ENCODE results near the gene RCBTB1.

RCBTB1 gene

DNA sequence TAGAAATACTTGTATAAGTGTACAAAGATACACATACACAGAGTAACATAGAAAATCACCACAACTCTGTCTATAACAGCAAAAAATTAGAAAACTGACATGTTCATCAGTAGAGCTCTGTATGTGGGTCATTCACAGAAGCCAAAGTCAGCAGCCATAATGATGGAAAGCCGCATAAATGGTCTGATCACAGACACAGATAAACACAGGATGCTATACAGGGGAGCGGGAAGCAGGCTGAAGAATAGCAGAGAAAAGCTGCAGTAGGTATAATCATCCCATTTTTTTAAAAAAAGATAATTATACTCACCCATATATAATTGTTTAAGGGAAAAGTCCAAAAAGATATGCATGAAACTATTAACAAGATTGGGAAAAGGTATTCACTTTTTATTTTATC lies 31.5 kb downstream of the RCBTB1 start:
- no peak for DNase-seq

DNA sequence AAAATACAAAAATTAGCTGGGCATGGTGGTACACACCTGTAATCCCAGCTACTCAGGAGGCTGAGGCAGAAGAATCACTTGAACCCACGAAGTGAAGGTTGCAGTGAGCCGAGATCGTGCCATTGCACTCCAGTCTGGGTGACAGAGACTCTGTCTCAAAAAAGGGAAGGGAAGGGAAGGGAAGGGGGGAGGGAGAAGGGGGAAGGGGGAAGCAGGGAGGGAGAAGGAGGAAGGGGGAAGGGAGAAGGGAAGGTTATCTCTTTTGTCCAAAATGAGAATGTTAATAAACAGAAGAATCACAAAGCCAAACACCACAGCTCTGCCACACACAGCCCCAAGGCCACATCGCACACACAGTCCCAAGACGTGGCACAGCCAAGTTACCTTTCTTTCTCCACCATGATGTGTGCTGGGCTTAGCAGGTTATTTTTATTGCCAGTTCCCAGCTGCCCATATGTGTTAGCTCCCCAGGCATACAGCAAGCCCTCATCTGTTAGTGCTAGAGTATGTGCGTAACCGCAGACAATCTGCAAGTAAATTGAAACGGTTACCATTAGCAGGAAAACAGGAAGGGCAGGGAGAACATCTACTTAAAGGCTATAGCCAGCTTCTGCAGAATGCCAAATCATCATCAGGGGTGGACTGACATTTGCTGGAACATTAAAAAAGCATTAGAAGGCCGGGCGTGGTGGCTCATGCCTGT lies 34.3 kb downstream of the RCBTB1 start:
- DNase-seq = no peak

DNA sequence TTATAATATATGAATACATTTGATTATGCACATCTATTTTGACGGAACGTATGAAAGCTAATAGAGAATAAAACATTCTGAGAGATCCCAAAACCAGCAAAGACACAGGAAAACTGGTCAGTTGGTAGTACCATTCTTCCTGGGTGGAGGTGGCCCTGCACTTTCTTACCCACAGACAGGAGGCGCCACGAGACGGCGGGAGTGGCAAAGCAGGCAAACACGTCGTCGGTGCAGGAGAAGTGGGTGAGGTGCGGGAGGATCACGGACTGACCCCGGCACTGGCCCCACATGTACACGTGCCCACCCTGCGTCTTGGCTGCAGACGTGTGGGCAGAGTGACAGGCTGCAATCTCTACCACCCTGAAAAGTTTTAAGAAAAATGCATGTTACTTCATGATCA lies 36.1 kb downstream of the RCBTB1 start:
- DNase-seq = no peak

DNA sequence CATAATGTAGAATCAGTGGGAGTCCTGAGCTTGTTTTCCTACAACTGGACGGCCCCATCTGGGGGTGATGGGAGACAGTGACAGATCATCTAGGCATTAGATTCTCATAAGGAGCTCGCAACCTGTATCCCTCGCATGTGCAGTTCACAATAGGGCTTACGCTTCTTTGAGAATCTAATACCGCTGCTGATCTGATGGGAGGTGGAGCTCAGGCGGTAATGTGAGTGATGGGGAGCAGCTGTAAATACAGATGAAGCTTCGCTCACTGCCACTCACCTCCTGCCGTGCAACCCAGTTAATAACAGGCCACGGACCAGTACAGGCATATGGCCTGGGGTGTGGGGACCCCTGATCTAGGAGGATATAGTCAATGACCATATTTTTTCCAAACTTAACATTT lies 38.8 kb downstream of the RCBTB1 start:
- DNase-seq = no peak

DNA sequence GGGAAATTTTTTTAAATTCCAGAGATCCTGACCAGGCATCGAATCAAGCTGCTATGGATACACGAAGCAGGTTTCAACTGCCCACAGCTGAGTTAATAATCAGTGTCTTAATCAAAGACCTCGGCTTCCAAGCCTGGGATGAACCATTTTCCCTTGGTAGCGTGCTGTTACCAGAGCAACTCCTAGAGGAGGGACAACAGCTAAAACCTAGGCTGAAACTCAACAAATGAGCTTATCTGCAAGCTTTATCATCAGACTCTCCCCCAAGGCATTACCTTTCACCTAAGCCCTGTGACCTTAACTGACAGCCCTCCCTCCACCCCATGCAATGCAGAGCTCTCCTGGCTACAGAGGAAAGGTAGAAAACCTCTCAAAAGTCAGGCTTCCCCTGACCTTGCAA lies 39.7 kb downstream of the RCBTB1 start:
- DNase-seq = no peak

DNA sequence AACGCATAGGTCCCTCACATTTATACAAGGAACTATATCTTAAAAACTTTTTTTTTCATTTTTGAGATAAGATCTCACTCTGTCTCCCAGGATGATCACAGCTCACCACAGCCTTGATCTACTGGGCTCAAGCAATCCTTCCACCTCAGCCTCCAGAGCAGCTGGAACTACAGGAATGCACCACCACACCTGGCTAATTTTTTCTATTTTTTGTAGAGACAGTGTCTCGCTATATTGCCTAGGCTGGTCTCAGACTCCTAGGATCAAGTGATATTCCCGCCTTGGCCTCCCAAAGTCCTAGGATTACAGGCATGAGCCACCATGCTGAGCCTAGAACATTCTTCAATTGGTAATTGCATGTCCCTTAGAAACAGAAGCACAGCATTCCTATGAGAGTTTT lies 41.7 kb downstream of the RCBTB1 start:
- no peak for DNase-seq

DNA sequence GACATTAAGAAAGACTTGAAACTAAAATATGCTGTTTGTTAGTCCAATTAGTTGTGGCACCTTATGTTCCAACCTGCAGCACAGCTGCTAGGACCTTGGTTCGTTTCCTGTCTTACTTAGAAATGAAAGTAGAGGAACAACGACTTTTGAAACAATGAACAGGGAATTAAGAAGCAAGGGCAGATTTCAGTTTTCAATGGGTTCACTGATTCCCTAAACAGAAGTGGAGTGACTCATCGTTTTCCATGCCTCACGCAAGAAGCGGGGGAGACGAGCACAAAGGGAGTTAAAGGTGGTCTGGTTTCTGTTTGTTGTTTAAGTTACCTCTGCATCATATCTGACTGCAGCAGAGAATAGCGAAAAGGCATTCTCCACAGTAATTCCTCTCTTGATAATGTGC lies 44.8 kb downstream of the RCBTB1 start:
- DNase-seq = no peak

DNA sequence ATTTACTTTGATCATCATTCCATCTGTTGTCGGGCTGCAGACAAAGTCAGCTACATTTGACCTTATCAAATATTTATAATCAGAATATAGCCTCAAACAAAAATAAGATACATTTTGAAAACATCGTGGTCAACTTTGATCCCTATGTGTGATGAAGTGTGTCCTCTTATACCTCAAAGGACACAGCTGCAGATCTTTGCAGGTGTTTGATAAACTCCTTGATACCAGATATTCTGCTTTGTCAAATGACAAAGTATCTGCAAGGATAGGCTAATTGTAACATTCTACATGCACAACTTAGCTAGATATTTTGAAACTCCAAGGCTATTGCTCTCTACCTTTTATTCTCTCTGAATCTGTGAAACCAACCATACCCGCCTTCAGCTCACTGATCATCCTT lies 45.6 kb downstream of the RCBTB1 start:
- no peak for DNase-seq

DNA sequence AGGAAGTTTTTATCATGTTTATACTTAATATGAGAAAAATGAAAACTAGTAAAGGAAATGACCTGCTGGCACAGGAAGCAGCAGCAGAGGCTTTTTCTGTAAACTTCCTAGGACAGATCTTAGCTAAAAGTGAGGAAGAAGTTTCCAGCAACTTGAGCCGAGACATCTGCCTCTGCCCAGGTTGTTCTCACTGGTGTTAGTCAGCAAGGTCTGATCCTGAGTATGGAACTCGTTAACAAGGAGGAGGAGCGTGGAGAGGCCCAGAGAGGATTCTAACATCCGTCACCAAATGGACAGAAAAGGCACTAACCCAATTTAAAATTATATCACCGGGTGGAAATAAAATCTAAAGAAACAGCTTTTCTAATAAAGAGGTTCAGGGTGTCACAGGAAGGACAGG lies 46.0 kb downstream of the RCBTB1 start:
- no peak for DNase-seq

DNA sequence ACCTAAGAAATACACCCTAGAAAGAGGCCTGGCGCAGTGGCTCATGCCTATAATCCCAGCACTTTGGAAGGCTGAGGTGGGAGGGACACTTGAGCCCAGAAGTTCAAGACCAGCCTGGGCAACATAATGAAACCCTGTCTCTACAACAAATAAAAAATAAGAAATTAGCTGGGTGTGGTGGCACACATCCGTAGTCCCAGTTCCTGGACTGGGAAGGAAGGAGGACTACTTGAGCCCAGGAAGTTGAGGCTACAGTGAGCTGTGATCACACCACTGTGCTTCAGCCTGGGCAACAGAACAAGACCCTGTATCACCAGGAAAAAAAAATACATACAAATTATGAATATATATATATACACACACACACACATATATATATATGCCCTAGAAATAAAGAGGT lies 47.0 kb downstream of the RCBTB1 start:
- no peak for DNase-seq

DNA sequence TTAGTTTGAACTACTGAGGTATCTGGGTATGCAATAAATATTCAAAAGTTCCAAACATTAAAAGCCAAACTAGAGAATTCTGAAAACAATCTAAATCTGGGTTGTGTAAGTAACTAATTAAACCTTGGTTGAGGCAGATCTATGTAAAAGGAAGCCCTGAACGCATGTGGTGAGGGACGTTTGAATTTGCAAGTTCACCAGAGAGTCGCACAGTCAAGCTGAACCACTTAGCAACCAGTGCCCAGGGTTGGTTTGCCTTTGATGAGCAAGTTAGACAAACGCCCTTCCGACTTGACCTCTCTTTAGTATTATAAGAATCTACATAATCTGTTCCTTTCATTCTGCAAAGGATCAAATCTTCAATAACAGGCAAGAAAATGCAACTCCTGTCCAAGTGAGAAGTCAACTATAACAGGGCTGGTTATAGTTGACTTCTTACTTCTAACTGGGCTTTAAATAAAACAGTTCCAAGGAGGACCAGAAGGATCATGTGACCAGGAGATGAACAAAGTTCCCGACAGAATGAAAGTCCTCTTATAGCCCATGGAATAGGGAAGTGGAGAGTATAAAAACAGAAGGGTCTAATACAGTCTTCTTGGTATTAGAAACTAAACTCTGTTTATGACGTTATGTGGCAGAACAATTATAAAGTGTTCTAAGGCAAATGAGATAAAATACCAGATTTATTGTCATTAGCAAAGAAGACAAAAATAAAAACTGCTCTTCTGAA lies 49.0 kb downstream of the RCBTB1 start:
- DNase-seq = no peak

DNA sequence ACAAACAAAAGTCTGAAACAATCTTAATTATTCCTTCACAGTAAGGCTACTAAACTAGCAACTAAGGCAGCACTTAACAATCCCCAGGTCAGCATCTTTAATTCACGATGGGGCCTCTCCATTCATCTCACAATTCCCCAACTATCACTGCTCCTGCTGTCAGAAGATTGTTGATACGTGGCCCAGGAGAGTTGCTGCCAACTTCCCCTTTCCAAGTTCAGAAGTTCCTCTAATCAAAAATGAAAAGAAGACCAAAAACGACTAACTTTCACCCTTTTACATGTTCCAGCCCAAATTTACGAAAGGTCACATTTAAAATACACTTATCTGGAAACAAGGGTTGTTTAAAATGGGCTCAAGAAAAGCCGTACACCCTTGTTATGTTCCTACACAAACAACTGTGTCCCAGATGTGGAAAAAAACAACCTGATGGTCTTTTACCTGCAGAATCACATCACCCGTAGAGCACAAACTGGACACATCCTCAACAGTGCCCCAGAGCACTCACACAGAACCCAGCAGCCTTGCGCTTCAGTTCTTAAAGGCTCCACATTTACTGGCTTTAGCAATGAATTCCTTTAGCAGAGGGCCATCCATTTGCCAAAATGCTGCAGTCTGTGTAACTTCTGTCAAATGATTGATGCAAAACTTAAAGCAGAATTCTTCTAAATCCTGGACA lies 51.6 kb downstream of the RCBTB1 start:
- no peak for DNase-seq

DNA sequence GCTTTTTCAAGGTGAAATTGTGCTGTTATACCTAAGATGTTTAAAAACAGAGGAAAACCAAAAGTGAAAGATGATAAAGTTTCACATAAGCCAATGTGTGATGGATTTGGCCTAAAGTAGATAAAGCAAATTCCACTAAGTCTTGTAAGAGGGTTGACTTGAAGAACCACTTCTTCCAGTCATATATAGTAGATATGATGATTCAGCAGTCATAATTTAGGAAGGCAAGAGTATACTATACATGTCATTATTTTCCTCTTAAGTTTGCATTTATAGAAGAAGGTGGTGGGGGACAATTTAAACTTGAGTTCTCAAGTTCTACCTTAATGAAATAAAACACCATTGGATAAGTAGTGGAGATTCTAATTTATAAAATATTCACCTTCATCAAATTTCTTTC lies 52.3 kb downstream of the RCBTB1 start:
- DNase-seq = no peak

DNA sequence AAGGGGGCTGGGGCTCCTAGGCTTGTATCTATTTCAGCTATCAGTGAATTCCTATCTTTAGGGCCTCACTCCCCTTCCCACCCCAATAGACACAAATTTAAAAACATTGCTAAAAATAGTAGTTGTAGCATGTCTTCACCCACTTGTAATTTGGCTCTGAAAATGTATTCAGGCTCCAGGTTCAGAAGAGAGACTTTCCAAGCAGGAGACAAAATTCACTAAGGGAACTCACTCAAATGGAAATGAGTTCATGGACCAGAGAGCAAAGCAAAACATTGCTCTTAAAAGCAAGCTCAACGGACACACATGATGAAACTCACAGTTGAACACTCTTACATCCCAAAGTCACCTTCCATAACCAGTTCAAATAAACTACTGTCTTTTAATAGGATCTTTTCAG lies 52.8 kb downstream of the RCBTB1 start:
- no peak for DNase-seq

DNA sequence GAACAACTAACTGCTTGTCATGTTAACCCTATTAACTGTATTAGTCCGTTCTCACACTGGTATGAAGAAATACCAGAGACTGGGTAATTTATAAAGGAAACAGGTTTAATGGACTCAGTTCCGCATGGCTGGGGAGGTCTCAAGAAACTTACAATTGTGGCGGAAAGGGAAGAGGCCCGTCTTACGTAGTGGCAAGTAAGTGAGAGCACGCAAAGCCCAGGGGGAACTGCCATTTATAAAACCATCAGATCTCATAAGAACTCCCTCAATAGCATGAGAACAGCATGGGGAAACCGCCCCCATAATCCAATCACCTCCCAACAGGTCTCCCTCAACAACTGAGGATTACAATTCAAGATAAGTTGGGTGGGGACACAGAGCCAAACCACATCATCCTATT lies 54.9 kb downstream of the RCBTB1 start:
- no peak for DNase-seq

DNA sequence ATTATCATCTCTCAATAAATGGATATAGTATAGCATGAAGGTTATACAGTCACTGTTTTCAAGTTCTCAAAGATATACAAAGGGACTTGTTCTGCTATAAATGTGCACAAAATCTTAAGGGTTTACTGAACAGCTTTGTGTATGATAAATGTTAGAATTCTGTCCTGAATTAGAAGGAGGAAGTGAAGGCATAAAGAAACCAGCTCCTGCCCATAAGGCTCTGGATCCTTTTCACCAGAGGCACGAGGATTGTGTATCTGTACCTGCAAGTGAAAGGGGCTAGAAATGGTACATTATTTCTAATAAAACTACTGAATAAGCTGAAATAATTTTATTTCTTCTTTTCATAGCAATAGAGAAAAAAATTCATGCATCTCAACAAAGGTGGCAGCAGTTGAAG lies 57.2 kb downstream of the RCBTB1 start:
- DNase-seq = no peak

DNA sequence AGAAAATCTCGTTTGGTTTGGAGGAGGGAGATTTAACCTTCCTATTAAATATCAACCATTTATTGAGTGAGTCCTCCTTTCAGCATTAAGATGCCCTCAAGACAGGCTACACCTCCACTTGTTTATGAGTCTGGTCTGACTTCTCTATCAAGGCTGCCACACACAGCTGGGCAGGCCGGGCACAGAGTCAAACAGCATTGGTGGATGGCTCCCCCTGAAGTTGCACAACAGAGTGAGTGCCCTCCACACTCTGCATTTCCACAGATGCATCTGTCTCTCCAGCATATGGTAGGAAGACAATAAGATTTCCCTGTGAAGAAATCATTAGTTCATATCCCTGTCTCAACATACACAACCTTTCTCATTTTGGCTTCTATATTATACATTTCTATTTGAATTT lies 58.2 kb downstream of the RCBTB1 start:
- no peak for DNase-seq

DNA sequence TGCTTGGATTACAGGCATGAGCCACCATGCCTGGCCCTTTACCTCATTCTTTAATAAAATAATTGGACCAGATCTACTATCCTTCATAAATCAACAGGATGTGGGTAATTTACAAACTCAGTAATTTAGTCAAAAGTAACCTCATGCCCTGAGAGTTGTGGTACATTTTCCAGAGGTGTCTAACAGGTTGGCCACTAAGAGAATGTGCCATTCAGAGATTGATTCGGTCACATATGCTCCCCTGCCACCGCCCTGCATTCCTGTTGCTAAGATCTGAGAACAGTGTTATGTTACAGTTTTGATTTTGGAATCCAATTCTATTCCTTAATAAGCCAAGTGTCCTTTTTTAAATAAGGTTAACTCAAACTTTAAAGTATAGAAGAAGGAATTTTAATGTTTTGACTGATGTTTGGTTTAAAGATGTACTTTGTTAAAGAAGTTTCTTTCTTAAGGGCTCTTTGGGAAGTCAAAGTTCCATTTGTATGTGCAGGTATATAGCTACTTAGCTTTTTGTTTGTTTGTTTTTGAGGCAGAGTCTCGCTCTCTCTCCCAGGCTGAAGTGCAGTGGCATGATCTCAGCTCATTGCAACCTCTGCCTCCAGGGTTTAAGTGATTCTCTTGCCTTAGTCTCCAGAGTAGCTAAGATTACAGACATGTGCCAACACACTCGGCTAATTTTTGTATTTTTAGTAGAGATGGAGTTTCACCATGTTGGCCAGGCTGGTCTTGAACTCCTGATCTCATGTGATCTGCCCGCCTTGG lies 60.4 kb downstream of the RCBTB1 start:
- no peak for DNase-seq

DNA sequence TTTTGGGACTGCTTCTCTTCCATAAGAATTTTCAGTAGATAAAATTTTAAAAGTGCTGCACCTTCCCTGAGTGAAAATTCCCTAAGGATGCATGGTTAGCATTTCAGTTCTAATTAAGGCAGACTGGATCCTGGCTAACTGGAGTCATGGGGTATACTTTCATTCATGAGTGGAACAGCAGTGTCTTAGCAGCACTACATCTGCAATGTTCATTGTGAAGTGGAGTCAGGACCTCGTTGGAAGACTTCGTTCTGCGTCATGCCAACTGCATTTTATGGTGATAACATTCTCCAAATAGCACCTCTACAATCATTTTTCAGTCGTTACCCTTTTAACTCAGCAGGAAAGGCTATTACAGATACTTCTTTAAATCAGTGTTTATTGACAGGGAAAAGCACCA lies 64.1 kb downstream of the RCBTB1 start:
- DNase-seq = no peak

DNA sequence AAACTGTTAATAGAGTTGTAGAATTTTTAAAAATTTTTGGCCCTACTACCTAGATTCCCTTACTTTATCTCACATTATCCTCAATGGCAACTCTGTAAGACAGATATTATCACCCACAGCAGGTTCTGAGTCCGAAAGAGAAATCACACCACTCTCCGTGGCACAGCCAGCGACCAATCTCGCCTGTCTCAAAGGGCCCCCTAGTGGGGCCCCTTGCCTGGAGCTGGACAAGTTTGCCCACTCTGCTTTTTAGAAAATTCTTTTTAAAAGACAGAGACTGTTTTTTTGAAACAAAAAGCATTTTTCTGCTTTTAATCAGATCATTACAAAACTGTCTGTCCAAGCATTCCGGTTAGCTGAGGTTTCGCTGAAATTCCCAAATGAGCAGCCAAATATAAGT lies 67.9 kb downstream of the RCBTB1 start:
- no peak for DNase-seq

DNA sequence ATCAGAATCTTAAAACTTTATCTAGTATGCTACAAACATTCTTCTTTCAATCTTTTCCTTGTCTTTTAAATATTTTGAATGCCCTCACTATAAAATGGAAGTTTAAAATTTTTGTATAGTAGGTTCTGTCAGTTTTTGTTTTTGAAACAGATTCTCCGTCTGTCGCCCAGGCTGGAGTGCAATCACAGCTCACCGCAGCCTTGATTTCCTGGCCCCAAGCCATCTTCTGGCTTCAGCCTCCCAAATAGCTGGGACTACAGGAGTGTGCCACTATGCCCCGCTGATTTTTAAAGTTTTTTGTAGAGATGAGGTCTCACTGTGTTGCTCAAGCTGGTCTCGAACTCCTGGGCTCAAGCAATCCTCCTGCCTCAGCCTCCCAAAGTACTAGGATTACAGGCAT lies 68.9 kb downstream of the RCBTB1 start:
- DNase-seq = no peak

DNA sequence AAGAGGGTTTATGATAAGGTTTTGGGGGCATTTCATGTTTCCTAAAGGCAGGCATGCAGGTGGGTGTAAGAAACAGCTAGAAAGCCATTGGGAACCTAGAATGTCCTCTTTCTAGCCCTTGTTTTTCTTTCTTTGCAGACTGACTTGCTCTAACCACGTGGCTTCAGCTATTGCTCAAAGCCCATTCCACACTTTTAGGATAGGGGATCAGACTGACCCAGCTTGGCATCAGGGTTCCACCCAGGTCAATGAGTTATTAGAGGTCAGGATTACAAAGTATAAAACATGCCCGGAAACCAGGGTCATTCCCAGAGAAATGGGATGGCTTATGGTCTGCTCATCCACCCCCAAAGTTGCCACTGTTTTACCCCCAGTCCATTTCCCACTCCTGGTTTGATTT lies 72.8 kb downstream of the RCBTB1 start:
- DNase-seq = no peak

DNA sequence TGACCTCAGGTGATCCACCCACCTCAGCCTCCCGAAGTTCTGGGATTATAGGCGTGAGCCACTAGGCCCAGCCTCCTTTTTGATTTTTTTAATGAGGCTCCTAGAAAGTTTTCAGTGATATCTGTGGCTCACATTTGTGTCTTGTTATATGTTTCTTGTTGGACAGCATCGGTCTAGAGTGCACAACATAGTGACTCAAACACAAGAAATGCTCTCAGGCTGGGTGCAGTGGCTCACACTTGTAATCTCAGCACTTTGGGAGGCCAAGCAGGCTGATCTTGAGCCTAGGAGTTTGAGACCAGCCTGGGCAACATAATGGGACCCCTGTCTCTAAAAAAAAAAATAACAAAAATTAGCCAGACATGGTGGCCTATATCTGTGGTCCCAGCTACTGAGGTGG lies 81.4 kb downstream of the RCBTB1 start:
- no peak for DNase-seq

DNA sequence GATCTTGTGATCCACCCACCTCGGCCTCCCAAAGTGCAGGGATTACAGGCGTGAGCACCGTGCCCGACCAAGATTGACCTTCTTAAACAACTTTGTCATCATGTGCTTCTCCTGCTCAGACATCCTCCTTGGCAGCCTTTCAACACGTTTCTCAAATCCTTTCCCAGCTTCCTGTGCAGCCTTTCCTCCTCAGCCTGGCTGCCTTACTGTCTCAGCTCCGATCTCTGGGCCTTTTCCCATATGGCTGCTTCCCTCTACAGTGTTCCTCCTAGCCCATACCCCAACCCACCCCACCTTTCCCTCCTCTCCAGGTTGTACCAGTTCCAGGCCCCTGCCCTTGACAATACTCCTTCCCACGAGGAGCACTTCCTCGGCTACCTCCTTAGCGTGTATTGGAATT lies 82.4 kb downstream of the RCBTB1 start:
- no peak for DNase-seq

Measured in KG1 (cell line).